NCI-H69 (cell line): Measurements from ENCODE around the gene PRSS53.
"Not testable (repeated sequence)": the region's sequence is repeated elsewhere in the genome, so short reads cannot be mapped to it uniquely, and the experiment has no call there.

Source experiments
- DNase-seq: peaks from one replicate; lab custom pipeline; 2025; lab: John Stamatoyannopoulos, UW

Gene PRSS53

GRCh38 chr16:31088459-31089183 is at the start of gene PRSS53:
Gene PRSS53, minus strand, starts transcription at chr16:31088943. Its CDS starts 134 bp downstream, at chr16:31088809.
- DNase-seq = peak; percentile 65

DNA sequence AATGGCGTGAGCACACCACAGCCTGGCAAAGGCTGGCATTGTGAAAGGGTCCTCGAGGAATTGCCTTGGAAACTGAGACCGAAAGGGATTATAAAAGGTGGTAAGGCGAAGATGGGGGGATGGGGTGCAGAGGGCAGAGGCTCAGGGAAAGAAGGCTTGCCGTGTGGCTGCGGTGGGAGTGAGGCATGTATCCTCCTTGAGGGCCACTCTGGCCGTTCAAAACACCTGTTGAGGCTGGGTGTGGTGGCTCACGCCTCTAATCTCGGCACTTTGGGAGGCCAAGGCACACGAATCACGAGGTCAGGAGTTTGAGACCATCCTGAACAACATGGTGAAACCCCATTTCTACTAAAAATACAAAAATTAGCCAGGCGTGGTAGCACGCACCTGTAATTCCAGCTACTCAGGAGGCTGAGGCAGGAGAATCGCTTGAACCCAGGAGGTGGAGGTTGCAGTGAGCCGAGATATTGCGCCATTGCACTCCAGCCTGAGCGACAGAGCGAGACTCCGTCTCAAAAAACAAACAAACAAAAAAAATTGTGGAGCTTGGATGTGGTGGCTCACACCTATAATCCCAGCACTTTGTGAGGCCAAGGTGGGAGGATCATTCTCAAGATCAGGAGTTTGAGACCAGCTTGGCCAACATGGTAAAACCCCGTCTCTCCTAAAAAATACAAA is 48.2 kb upstream of the PRSS53 start:
- DNase-seq = not testable (repeated sequence)

DNA sequence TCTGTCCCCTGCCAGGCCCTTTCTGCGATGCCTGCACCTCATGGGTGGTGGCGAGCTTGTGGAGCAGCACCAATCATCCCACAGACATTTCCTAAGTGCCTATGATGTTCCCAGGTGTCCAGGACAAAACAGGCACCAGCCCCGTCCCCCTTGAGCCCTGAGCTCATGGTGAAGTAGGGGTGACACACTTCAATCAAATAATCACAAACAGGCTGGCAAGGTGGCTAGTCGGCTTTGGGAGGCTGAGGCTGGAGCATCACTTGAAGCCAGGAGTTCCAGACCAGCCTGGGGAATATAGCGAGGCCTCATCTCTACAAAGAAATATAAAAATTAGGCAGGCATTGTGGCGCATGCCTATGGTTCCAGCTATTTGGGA is 47.5 kb upstream of the PRSS53 start:
- DNase-seq = no peak

- DNase-seq = peak; percentile 69
Observed at GRCh38 chr16:31135535-31136286, 47.0 kb upstream of the PRSS53 start, which contains the start of gene PRSS8. Gene PRSS8, minus strand, starts transcription at chr16:31135727. Its CDS starts 229 bp downstream, at chr16:31135498.

DNA sequence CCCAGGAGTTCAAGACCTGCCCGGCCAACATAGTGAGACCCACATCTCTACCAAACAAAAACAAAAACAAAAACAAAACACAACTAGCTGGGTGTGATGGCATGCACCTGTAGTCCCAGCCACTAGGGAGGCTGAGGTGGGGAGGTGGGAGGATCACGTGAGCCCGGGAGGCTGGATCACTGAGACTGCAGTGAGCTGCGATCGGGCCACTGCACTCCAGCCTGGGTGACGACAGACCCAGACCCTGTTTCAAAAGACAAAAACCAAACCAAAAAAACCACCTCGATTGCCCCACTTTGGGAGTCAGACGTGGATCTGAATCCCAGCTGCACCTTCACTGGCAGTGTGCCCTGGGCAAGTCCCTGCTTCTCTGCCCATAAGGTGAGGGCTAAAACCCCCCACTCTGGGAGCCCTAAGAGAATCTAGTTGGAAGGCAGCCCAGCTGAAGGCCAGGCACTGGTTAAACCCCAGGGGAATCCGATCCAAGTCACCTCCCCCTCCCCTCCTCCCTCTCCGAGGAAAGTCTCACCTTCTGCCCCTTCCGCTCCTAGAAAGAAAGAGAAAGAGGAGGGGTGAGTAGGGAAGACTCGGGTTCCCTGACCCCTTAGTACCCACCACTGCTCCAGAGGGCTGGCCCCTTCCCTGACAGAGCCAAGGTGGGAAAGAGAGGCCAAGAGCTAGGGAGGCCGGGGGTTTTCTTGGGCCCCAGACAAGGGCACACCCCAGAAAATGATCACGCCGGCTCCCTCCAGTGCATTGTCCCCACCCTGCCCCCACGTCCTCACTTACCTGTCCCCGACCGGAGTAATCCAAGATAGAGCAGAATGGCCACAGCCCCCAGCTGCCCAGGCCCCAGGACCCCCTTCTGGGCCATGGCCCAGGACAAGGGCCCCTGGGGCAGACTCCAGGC is 46.1 kb upstream of the PRSS53 start:
- peak; percentile 85 for DNase-seq

DNA sequence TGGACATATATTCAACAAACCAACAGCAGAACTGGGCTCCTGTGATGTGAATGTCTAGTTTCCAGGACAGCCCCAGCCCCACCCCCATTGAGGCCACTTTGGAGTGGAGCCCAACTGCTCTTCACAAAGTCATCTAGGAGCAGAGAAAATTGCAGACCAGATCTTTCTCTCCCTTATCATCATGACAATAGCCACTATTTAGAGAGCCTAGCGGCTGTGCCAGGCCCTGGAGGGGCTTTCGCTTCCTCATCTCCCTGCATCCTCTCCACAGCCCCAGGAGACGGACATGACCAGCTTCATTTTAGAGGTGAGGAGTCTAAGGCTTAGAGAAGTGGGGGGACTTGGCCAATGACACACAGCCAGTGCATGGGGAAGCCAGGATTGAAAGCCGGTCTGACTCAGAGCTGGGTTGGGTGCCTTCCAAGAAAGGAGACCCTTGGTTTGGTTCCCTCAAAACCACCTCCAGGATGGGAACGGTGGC is 45.4 kb upstream of the PRSS53 start:
- peak; percentile 44 for DNase-seq

DNA sequence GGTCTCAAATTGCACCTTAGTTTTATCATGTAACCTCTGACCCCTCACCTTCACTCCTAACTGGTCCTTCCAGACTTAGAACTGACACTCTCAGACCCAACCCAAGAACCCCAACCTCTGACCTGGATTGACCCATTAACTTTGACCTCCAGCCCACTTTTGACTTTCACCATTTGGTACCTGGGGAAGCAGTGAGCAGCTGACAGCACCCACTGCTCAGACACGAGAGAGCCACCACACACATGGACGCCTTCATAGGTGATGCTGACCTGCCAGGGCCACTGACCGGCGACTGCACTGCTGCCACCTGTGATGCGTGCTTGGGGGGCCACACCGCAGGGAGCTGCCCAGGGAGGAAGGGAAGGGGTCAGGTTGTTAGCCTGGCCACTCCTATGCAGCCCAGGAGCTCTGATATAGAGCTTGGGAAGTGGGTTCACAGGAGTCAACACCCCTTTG is 44.3 kb upstream of the PRSS53 start:
- DNase-seq = no peak

- DNase-seq = no peak
Observed at GRCh38 chr16:31132303-31132979, 43.7 kb upstream of the PRSS53 start.

DNA sequence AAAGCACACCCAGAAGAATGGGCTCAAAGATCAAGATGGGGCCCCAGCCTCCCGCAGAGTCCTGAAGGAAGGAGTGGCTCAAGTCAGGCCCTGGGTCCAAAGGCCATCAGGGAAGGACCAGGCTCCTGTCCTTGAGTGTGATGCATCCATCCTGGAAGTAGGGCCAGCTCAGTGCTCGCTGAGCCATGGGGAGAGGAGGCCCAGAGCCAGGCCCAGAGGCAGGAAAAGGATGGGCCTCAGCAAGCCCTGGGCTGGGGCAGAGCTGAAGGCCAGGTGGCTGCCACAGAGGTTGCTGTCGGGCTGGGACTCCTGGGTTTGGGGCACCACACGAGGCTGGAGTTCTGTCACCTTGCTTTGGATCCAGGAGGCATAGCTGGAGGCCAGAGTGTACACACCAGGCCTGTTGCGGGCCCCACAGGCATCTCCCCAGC is 43.1 kb upstream of the PRSS53 start:
- no peak for DNase-seq

GRCh38 chr16:31131416-31131815 is 42.7 kb upstream of the PRSS53 start:
- no peak for DNase-seq

DNA sequence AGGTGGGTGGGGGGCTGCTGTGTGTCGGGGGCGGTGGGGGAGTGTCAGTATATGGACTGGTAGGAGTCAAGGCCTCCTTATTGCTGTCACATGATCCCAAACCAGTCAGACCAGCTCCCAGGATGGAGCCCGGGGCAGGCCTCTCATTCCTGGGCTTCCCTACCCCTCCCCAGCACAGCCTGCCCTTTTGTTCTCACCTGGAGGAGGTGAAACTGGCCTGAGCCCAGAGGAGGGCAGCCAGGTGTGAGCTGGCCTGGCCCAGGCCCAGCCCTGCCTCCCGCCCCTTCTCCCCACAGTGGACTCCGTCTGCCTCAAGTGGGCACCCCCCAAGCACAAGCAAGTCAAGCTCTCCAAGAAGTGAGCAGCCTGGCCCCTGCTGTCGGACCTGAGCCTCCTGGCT is 42.2 kb upstream of the PRSS53 start:
- no peak for DNase-seq

- DNase-seq = no peak
Observed at GRCh38 chr16:31130336-31130891, 41.7 kb upstream of the PRSS53 start.

DNA sequence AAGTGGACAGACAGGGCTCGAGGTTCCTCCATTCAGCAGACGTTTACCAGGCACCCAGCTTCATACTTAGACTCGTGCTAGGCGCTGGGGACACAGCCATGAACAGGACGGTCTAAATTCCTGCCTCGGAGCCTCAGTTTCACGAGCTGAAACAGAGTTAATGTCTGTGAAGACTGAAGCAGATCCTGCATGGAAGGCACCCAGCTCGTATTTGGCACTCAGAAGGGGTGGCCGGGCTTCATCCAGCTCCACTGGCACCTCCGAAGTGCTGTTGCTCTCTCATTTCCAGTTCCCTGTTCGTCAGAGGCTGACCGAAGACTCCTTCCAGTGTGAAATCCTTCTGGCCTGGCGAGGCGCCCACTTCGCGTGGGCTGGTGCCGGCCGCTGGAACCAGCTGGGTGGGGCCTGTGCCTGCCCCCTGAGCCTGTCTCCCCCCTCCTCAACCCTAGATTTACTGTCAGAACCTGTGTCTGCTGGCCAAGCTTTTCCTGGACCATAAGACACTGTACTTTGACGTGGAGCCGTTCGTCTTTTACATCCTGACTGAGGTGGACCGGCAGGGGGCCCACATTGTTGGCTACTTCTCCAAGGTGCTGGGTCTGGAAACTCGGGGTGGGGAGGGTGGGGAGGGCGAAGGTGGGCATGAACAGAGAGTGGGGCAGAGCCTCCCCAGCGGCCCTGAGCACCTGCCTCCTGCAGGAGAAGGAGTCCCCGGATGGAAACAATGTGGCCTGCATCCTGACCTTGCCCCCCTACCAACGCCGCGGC is 41.0 kb upstream of the PRSS53 start:
- DNase-seq = no peak

- no peak for DNase-seq
Observed at GRCh38 chr16:31128711-31129567, 40.2 kb upstream of the PRSS53 start.

DNA sequence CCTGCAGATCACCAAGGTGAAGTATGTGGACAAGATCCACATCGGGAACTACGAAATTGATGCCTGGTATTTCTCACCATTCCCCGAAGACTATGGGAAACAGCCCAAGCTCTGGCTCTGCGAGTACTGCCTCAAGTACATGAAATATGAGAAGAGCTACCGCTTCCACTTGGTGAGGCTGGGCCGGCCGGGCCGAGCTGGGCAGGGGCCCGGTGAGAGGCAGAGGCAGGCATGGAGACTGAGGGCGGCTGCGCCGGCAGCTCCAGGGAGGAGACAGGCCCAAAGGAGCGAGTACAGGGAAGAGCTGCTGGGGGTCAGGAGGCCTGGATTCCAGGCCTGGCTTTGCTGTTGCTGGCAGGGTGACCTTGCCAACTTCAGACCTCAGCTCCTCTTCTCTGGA is 38.4 kb upstream of the PRSS53 start:
- no peak for DNase-seq

GRCh38 chr16:31125844-31126243 is 37.1 kb upstream of the PRSS53 start:
- DNase-seq = no peak

GRCh38 chr16:31120129-31120528 is 31.4 kb upstream of the PRSS53 start:
- DNase-seq = no peak

DNA sequence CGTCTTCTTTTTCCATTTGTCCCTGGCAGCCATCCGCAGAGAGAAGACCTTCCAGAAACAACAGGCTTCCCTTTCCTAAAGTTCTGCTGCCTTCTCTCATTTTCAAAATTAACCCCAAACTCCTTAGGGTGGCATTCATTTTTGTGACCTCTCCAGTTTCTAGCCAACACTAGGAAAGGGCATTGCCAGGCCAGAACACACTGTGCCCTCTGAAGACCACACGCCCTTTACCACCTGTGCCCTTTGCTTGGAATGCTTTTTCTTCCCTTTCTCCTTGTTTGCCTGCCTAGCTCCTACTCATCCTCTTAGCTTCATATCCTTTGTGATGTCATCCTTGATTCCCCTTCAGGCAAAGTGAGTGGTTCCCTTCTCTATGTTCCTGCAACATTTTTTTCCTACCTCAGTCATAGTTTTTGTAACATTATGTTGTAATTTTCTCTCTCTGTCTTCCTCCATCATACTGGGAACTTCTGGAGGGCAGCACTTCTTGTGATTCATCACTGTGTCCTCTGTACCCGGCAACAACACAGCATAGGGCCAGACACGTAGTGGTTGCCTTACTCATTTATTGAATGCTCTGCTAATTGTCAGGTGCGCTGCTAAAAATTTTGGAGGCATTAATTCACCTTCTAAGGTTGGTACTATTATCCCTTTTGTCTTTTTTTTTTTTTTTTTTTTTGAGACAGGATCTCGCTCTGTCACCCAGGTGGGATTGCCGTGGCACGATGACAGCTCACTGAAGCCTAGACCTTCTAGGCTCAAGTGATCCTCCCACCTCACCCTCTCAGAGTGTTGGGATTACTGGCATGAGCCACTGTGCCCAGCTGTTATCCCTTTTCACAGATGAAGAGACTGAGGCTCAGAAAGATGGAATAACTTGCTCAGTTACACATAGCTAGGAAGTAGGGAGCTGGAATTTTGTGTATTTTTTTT is 29.7 kb upstream of the PRSS53 start:
- DNase-seq = no peak
